PFSK-1 (cell line): ENCODE measurements around the gene TEX2.

Experiments used
- POLR2AphosphoS5 ChIP-seq: IDR thresholded peaks from 2 replicates; pipeline ENCODE4 v1.6.1; 2012; ENCODE audit warnings: low read depth, mild to moderate bottlenecking, control low read depth, low read length, moderate library complexity
- SIN3A ChIP-seq: IDR thresholded peaks from 2 replicates; pipeline ENCODE4 v1.6.1; 2012; ENCODE audit warnings: mild to moderate bottlenecking, low read length, moderate library complexity, borderline replicate concordance; ENCODE audit not compliant: insufficient read depth
- TF ChIP-seq, protein P1 (sequence below), 2 experiments: IDR thresholded peaks; 2 replicates each; pipeline versions ENCODE4 v1.6.1 to v1.8.0; 2011 to 2012; ENCODE audit warnings: low read depth in 2 of 2, low read length in 2 of 2, control low read depth in 1 of 2, inconsistent platforms in 1 of 2, mild to moderate bottlenecking in 1 of 2, moderate library complexity in 1 of 2; ENCODE audit not compliant: insufficient read depth in 1 of 2

DNA sequence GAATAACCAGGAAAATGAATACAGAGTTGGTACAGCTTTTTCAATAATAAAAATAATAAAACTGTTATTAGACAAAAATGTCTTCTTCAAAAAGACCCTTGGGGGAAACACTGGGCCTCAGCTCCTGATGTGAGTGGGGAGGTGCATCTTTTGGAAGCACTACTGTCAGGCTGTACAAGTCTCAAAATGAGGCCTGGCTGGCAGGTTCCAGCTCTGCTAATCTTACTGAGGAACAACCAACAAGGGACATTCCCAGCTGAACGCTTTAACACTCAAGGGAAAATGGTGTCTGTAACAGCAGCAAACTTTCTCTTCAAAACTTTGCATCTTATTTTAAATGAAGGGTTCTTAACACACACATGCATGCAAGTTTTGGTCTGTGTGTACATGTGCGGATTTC lies 19.7 kb downstream of the TEX2 start:
- TF ChIP-seq POLR2AphosphoS5 (no peak), SIN3A (no peak)
- TF ChIP-seq, protein P1, sequence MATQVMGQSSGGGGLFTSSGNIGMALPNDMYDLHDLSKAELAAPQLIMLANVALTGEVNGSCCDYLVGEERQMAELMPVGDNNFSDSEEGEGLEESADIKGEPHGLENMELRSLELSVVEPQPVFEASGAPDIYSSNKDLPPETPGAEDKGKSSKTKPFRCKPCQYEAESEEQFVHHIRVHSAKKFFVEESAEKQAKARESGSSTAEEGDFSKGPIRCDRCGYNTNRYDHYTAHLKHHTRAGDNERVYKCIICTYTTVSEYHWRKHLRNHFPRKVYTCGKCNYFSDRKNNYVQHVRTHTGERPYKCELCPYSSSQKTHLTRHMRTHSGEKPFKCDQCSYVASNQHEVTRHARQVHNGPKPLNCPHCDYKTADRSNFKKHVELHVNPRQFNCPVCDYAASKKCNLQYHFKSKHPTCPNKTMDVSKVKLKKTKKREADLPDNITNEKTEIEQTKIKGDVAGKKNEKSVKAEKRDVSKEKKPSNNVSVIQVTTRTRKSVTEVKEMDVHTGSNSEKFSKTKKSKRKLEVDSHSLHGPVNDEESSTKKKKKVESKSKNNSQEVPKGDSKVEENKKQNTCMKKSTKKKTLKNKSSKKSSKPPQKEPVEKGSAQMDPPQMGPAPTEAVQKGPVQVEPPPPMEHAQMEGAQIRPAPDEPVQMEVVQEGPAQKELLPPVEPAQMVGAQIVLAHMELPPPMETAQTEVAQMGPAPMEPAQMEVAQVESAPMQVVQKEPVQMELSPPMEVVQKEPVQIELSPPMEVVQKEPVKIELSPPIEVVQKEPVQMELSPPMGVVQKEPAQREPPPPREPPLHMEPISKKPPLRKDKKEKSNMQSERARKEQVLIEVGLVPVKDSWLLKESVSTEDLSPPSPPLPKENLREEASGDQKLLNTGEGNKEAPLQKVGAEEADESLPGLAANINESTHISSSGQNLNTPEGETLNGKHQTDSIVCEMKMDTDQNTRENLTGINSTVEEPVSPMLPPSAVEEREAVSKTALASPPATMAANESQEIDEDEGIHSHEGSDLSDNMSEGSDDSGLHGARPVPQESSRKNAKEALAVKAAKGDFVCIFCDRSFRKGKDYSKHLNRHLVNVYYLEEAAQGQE (IDR thresholded peaks at IDR 0.05; ENCODE audit: insufficient read depth in 1 of 2, low read depth in 2 of 2, low read length in 2 of 2): no peak
